Measurements from ENCODE around the gene GTF3C4.

DNA sequence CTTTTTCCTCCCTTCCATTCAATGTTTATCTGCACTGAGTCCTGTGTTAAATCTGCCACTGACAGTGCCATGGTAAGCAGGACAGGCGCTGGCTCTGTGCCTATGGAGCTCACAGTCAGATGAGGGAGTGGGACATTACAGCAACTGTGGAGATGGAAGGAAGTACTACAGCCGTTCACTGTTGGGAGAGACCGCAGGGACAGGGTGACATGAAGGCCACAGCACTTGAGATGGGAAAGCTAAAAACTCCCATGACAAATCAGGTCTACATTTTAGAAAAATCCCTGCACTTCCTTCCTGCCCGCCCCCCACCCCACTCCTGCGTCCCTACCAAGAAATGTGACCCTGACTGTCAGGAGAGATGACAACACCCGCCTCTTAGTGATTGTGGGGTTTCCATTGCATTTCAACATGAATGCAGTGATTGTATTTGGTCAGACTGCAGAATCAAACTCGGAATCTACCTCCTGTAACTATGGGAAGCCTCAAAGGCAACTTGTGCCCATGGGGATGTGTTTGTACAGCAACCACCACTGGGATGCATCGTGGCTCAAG is 56.4 kb downstream of the GTF3C4 start:
- TF ChIP-seq, protein P1, sequence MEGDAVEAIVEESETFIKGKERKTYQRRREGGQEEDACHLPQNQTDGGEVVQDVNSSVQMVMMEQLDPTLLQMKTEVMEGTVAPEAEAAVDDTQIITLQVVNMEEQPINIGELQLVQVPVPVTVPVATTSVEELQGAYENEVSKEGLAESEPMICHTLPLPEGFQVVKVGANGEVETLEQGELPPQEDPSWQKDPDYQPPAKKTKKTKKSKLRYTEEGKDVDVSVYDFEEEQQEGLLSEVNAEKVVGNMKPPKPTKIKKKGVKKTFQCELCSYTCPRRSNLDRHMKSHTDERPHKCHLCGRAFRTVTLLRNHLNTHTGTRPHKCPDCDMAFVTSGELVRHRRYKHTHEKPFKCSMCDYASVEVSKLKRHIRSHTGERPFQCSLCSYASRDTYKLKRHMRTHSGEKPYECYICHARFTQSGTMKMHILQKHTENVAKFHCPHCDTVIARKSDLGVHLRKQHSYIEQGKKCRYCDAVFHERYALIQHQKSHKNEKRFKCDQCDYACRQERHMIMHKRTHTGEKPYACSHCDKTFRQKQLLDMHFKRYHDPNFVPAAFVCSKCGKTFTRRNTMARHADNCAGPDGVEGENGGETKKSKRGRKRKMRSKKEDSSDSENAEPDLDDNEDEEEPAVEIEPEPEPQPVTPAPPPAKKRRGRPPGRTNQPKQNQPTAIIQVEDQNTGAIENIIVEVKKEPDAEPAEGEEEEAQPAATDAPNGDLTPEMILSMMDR (IDR thresholded peaks at IDR 0.05) = no peak
- no peak for TF ChIP-seq TCF7L2 (IDR thresholded peaks at IDR 0.05; ENCODE audit: low read depth, low read length)
- no peak for TF ChIP-seq SIN3A (IDR thresholded peaks at IDR 0.05; ENCODE audit: borderline replicate concordance, insufficient read depth, low read depth, low read length)
- TF ChIP-seq POLR2AphosphoS5 (IDR thresholded peaks at IDR 0.05; ENCODE audit: low read depth, low read length) = no peak
- TF ChIP-seq, protein P2, sequence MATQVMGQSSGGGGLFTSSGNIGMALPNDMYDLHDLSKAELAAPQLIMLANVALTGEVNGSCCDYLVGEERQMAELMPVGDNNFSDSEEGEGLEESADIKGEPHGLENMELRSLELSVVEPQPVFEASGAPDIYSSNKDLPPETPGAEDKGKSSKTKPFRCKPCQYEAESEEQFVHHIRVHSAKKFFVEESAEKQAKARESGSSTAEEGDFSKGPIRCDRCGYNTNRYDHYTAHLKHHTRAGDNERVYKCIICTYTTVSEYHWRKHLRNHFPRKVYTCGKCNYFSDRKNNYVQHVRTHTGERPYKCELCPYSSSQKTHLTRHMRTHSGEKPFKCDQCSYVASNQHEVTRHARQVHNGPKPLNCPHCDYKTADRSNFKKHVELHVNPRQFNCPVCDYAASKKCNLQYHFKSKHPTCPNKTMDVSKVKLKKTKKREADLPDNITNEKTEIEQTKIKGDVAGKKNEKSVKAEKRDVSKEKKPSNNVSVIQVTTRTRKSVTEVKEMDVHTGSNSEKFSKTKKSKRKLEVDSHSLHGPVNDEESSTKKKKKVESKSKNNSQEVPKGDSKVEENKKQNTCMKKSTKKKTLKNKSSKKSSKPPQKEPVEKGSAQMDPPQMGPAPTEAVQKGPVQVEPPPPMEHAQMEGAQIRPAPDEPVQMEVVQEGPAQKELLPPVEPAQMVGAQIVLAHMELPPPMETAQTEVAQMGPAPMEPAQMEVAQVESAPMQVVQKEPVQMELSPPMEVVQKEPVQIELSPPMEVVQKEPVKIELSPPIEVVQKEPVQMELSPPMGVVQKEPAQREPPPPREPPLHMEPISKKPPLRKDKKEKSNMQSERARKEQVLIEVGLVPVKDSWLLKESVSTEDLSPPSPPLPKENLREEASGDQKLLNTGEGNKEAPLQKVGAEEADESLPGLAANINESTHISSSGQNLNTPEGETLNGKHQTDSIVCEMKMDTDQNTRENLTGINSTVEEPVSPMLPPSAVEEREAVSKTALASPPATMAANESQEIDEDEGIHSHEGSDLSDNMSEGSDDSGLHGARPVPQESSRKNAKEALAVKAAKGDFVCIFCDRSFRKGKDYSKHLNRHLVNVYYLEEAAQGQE (IDR thresholded peaks at IDR 0.05; ENCODE audit: insufficient read depth in 1 of 2, low read depth in 2 of 2, low read length in 1 of 2) = no peak

Data from Panc1 (cell line).